SK-N-SH treated with all-trans-retinoic acid at 6 μM for 48 hours (cell line): ENCODE data around the gene RAB7A.

ENCODE experiments used
- ATAC-seq: fragments of 200-7000 bp; cut with Tn5 transposase; 3 replicates; pipeline ENCODE4 v1.9.1; 2020; ENCODE audit warnings: mild to moderate bottlenecking, moderate library complexity
- ARNTL ChIP-seq: fragments of 450-650 bp; formaldehyde crosslinking; IDR thresholded peaks from 2 replicates; pipeline ENCODE4 v1.5.0; 2020; ENCODE audit warnings: low read depth, mild to moderate bottlenecking, moderate library complexity, borderline replicate concordance
- BACH2 ChIP-seq: fragments of 250-450 bp; sonication (Bioruptor Pico); IDR thresholded peaks from 2 replicates; pipeline ENCODE4 v1.9.0; 2021; ENCODE audit warnings: mild to moderate bottlenecking, borderline replicate concordance
- CSDC2 ChIP-seq: fragments of 250-450 bp; sonication (Bioruptor Pico); IDR thresholded peaks from 2 replicates; pipeline ENCODE4 v1.5.0; 2020; ENCODE audit warnings: mild to moderate bottlenecking, moderate library complexity
- ESRRG ChIP-seq: fragments of 250-450 bp; sonication (Bioruptor Pico); IDR thresholded peaks from 2 replicates; pipeline ENCODE4 v1.6.1; 2021; ENCODE audit warnings: mild to moderate bottlenecking
- GLIS3 ChIP-seq: fragments of 250-450 bp; sonication (Bioruptor Pico); IDR thresholded peaks from 2 replicates; pipeline ENCODE4 v1.5.0; 2020; ENCODE audit warnings: mild to moderate bottlenecking, moderate library complexity
- ISL1 ChIP-seq: fragments of 250-450 bp; sonication (Bioruptor Pico); IDR thresholded peaks from 2 replicates; pipeline ENCODE4 v2.1.2; 2022; ENCODE audit warnings: mild to moderate bottlenecking, moderate library complexity
- OSR1 ChIP-seq: fragments of 250-450 bp; sonication (Bioruptor Pico); IDR thresholded peaks from 2 replicates; pipeline ENCODE4 v1.8.0; 2022; ENCODE audit warnings: moderate library complexity, mild to moderate bottlenecking, inconsistent platforms
- PATZ1 ChIP-seq: fragments of 250-450 bp; sonication (Bioruptor Pico); IDR thresholded peaks from 2 replicates; pipeline ENCODE4 v1.8.0; 2020; ENCODE audit warnings: mild to moderate bottlenecking, moderate library complexity, borderline replicate concordance
- POU6F1 ChIP-seq: fragments of 250-450 bp; sonication (Bioruptor Pico); IDR thresholded peaks from 2 replicates; pipeline ENCODE4 v1.8.0; 2021; ENCODE audit warnings: low read depth, mild to moderate bottlenecking, moderate library complexity, borderline replicate concordance
- PPARA ChIP-seq: fragments of 250-450 bp; sonication (Bioruptor Pico); IDR thresholded peaks from 2 replicates; pipeline ENCODE4 v1.5.0; 2020; ENCODE audit warnings: mild to moderate bottlenecking, borderline replicate concordance
- RARB ChIP-seq: fragments of 250-450 bp; sonication (Bioruptor Pico); IDR thresholded peaks from 2 replicates; pipeline ENCODE4 v1.8.0; 2021; ENCODE audit warnings: mild to moderate bottlenecking, moderate library complexity
- SNAI2 ChIP-seq: fragments of 250-450 bp; sonication (Bioruptor Pico); IDR thresholded peaks from 2 replicates; pipeline ENCODE4 v1.5.0; 2020; ENCODE audit warnings: mild to moderate bottlenecking, moderate library complexity
- TCF4 ChIP-seq: fragments of 250-450 bp; sonication (Bioruptor Pico); IDR thresholded peaks from 2 replicates; pipeline ENCODE4 v1.8.0; 2021; ENCODE audit warnings: mild to moderate bottlenecking, moderate library complexity, borderline replicate concordance
- TOX ChIP-seq: fragments of 250-450 bp; sonication (Bioruptor Pico); IDR thresholded peaks from 2 replicates; pipeline ENCODE4 v1.8.0; 2021; ENCODE audit warnings: mild to moderate bottlenecking, moderate library complexity, borderline replicate concordance
- TSHZ2 ChIP-seq: fragments of 250-450 bp; sonication (Bioruptor Pico); IDR thresholded peaks from 2 replicates; pipeline ENCODE4 v1.5.0; 2020; ENCODE audit warnings: mild to moderate bottlenecking, moderate library complexity
- ZC3H10 ChIP-seq: fragments of 250-450 bp; sonication (Bioruptor Pico); IDR thresholded peaks from 2 replicates; pipeline ENCODE4 v1.5.1; 2021; ENCODE audit warnings: mild to moderate bottlenecking, moderate library complexity
- ZFP3 ChIP-seq: fragments of 250-450 bp; sonication (Bioruptor Pico); IDR thresholded peaks from 2 replicates; pipeline ENCODE4 v1.5.0; 2020; ENCODE audit warnings: mild to moderate bottlenecking, moderate library complexity
- ZFP30 ChIP-seq: fragments of 450-650 bp; formaldehyde crosslinking; IDR thresholded peaks from 2 replicates; pipeline ENCODE4 v1.5.0; 2022; ENCODE audit warnings: mild to moderate bottlenecking, moderate library complexity
- ZNF565 ChIP-seq: fragments of 450-650 bp; formaldehyde crosslinking; conservative IDR thresholded peaks from 2 replicates; pipeline ENCODE4 v1.5.0; 2020; ENCODE audit warnings: low read depth, mild to moderate bottlenecking, moderate library complexity
- ZNF70 ChIP-seq: fragments of 450-650 bp; formaldehyde crosslinking; IDR thresholded peaks from 2 replicates; pipeline ENCODE4 v1.5.0; 2020; ENCODE audit warnings: mild to moderate bottlenecking, moderate library complexity
- ZNF8 ChIP-seq: fragments of 450-650 bp; formaldehyde crosslinking; IDR thresholded peaks from 2 replicates; pipeline ENCODE4 v1.5.0; 2020; ENCODE audit warnings: mild to moderate bottlenecking, moderate library complexity

Gene RAB7A

GRCh38 chr3:128823008-128823407 is 97.0 kb downstream of the RAB7A start:
- TF ChIP-seq CSDC2 (CRISPR knock-in tag) (no peak), ZFP3 (CRISPR knock-in tag) (no peak), ZNF8 (CRISPR knock-in tag) (no peak), POU6F1 (CRISPR knock-in tag) (no peak), ISL1 (no peak), ARNTL (CRISPR knock-in tag) (no peak), RARB (CRISPR knock-in tag) (no peak), TOX (CRISPR knock-in tag) (no peak), ZNF70 (CRISPR knock-in tag) (no peak), ZC3H10 (CRISPR knock-in tag) (no peak), ZNF565 (no peak), BACH2 (no peak), OSR1 (CRISPR knock-in tag) (no peak), TCF4 (CRISPR knock-in tag) (no peak), SNAI2 (CRISPR knock-in tag) (no peak), PATZ1 (CRISPR knock-in tag) (no peak), GLIS3 (CRISPR knock-in tag) (no peak), ZFP30 (CRISPR knock-in tag) (no peak), ESRRG (CRISPR knock-in tag) (no peak)
- ATAC-seq = peak; percentile 11; the same call in 1 of the 3 replicates

GRCh38 chr3:128823631-128824030 is 97.6 kb downstream of the RAB7A start:
- TF ChIP-seq PPARA (CRISPR knock-in tag) (no peak), GLIS3 (CRISPR knock-in tag) (no peak), OSR1 (CRISPR knock-in tag) (no peak), PATZ1 (CRISPR knock-in tag) (no peak), ISL1 (no peak), ARNTL (CRISPR knock-in tag) (no peak), CSDC2 (CRISPR knock-in tag) (no peak), TCF4 (CRISPR knock-in tag) (no peak), BACH2 (no peak), ZFP3 (CRISPR knock-in tag) (no peak)
- peak; percentile 34 for ATAC-seq

GRCh38 chr3:128824132-128824850 is 98.3 kb downstream of the RAB7A start:
- no peak for TF ChIP-seq PPARA (CRISPR knock-in tag)
- TF ChIP-seq PATZ1 (CRISPR knock-in tag) = no peak
- no peak for TF ChIP-seq TSHZ2 (CRISPR knock-in tag)
- no peak for TF ChIP-seq CSDC2 (CRISPR knock-in tag)
- TF ChIP-seq ZNF70 (CRISPR knock-in tag) = no peak
- TF ChIP-seq ESRRG (CRISPR knock-in tag) = no peak
- peak; percentile 22 for ATAC-seq
